Calu3 (cell line): Measurements from ENCODE around the gene PFN1. TPM values are rescaled to one million over a fixed set of nuclear protein-coding genes. Genes with fewer than 3 reads are reported as not detected.

Experiments
- BruUV-seq: library from RNA; stranded (reverse); fragments of 400-500 nt; replicated peaks from 2 replicates; lab custom pipeline; 2021; lab: Mats Ljungman, UMichigan
- CTCF ChIA-PET: fragments of 300-600 bp; sonication (Branson Sonifier 250); formaldehyde crosslinking; loops from one replicate; lab custom pipeline; 2022; ENCODE audit warnings: antibody characterized with exemption; lab: Charles Lee
- DNase-seq: peaks from one replicate; pipeline ENCODE4 v3.0.0; 2022
- H3K27ac Mint-ChIP-seq: one replicate; pipeline ENCODE4 v1.8.0; 2022; ENCODE audit warnings: mixed read lengths; ENCODE audit not compliant: unreplicated experiment
- H3K27me3 Mint-ChIP-seq: one replicate; pipeline ENCODE4 v1.8.0; 2022; ENCODE audit warnings: mixed read lengths; ENCODE audit not compliant: unreplicated experiment
- H3K36me3 Mint-ChIP-seq: one replicate; pipeline ENCODE4 v1.8.0; 2022; ENCODE audit warnings: mild to moderate bottlenecking, moderate library complexity, mixed read lengths; ENCODE audit not compliant: insufficient read depth, unreplicated experiment
- H3K4me1 Mint-ChIP-seq: one replicate; pipeline ENCODE4 v1.8.0; 2022; ENCODE audit warnings: mild to moderate bottlenecking, low read depth, mixed read lengths; ENCODE audit not compliant: unreplicated experiment
- H3K4me3 Mint-ChIP-seq: one replicate; pipeline ENCODE4 v1.8.0; 2022; ENCODE audit warnings: mild to moderate bottlenecking, low read depth, moderate library complexity, mixed read lengths; ENCODE audit not compliant: unreplicated experiment
- H3K9me3 Mint-ChIP-seq: one replicate; pipeline ENCODE4 v1.8.0; 2022; ENCODE audit warnings: low read depth, mixed read lengths; ENCODE audit not compliant: unreplicated experiment
- CTCF ChIP-seq: fragments of 200-600 bp; IDR thresholded peaks from one replicate; pipeline ENCODE4 v1.8.0; 2022; ENCODE audit warnings: antibody characterized with exemption; ENCODE audit not compliant: unreplicated experiment
- intact Hi-C: fragments of 100-400 bp; cut with micrococcal nuclease; formaldehyde crosslinking; loops from one replicate; pipeline ENCODE4 v1.10.0; 2022; ENCODE audit not compliant: unreplicated experiment
- total RNA-seq: library from RNA; stranded (reverse); gene quantifications from 2 replicates; pipeline ENCODE4 v1.2.3, GENCODE V29; 2022

PFN1 gene
- total RNA-seq, 1 experiment from 2014 or later: 605 TPM

GRCh38 chr17:4945944-4946280, 2.4 kb downstream of the PFN1 start:
- BruUV-seq: no TSS peak
- peak overlapping the region; percentile 89 for H3K4me3 Mint-ChIP-seq
- TF ChIP-seq CTCF: no peak
- CTCF ChIA-PET: no interaction called here
- H3K9me3 Mint-ChIP-seq: no peaks in the 10 kb centered on the region
- DNase-seq: no peak
- no peaks in the 10 kb centered on the region for H3K27me3 Mint-ChIP-seq
- peak overlapping the region; percentile 98 for H3K27ac Mint-ChIP-seq
- H3K4me1 Mint-ChIP-seq: peaks cover 36% of the 10 kb centered on the region
- H3K36me3 Mint-ChIP-seq: peaks cover 84% of the 10 kb centered on the region
- intact Hi-C loops: no loop called here

DNA sequence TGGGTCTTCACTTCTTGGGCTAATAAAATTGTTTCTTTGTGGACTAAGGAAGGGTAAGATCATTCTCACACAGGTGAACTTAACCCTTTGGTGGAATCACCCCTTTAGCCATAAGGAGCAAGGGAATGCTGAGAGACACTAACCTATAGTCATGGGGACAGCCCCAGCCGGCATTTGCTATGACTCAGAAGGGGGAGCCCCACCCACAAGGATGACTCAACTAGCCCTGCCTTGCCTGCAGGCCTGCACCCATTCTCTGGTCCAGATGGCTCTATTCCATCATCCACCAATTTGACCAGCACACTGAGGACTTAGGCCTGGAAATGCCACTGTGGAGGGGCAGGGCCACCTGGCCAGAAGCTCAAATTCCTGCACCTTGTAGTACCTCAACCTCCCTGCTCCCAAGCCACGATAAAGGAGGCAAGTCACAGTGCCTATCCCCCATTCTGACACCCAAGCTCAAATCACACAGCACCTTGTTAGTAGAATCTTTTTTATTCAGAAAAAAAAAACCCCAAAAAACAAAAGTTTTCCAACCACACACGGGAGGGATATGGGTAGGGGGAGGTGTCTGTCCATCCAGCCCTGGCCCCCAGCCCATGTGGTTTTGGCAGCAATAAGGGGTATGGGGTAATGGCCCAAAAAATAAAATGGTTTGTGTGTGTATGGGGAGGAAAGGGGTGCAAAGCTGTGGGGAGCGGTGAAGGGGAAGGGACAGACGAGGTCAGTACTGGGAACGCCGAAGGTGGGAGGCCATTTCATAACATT, 3.0 kb downstream of the PFN1 start:
- intact Hi-C loops: no loop called here
- peak; percentile 80 for DNase-seq
- peaks cover 33% of the 10 kb centered on the region for H3K4me1 Mint-ChIP-seq
- H3K4me3 Mint-ChIP-seq: peak overlapping the region; percentile 89
- no peaks in the 10 kb centered on the region for H3K27me3 Mint-ChIP-seq
- H3K27ac Mint-ChIP-seq: peak overlapping the region; percentile 84
- peaks cover 85% of the 10 kb centered on the region for H3K36me3 Mint-ChIP-seq
- no peaks in the 10 kb centered on the region for H3K9me3 Mint-ChIP-seq
- no TSS peak for BruUV-seq
- CTCF ChIA-PET: no interaction called here
- no peak for TF ChIP-seq CTCF

DNA sequence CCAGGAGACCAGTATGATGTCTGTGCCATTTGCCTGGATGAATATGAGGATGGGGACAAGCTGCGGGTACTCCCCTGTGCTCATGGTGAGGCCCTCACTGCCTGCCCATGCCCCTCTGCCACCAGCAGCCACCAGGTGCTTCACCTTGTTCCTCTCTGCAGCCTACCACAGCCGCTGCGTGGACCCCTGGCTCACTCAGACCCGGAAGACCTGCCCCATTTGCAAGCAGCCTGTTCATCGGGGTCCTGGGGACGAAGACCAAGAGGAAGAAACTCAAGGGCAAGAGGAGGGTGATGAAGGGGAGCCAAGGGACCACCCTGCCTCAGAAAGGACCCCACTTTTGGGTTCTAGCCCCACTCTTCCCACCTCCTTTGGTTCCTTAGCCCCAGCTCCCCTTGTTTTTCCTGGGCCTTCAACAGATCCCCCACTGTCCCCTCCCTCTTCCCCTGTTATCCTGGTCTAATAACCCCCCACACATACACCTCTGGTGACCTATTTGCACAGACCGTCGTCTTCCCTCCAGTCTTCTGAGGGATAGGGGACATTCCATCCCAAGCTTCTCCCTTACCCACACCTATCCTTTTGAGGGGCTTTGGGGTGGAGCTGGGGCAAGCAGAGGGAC, 3.7 kb downstream of the PFN1 start:
- Mint-ChIP-seq H3K4me1 (peaks cover 31% of the 10 kb centered on the region), H3K4me3 (peak overlapping the region; percentile 89), H3K27me3 (no peaks in the 10 kb centered on the region), H3K9me3 (no peaks in the 10 kb centered on the region), H3K36me3 (peaks cover 88% of the 10 kb centered on the region), H3K27ac (peak overlapping the region; percentile 84)
- CTCF ChIA-PET: no interaction called here
- DNase-seq: no peak
- TF ChIP-seq CTCF: no peak
- no TSS peak for BruUV-seq
- intact Hi-C loops: no loop called here

DNA sequence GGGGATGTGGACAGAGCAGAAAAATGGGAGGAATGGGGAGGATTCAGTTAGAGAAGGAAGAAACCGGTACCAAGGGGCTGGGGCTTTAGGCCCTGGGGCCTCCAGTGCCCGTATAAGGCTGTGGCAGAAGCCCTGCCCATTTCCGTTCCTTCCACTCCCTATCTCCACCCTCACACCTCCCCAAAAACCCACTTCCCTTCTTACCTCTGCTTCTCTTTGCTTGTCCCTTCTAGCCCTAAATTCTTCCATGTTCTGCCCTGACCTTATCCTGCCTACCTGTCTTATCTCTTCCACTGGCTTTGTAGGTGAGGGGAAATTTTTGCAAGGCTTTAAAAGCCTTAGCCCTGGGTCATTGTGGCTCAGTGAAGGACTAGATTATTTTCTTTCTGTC, 4.2 kb downstream of the PFN1 start:
- TF ChIP-seq CTCF: no peak
- intact Hi-C loops: no loop called here
- Mint-ChIP-seq H3K27me3 (no peaks in the 10 kb centered on the region), H3K4me1 (peaks cover 31% of the 10 kb centered on the region), H3K27ac (peak overlapping the region; percentile 11), H3K9me3 (no peaks in the 10 kb centered on the region), H3K36me3 (peaks cover 93% of the 10 kb centered on the region), H3K4me3 (no peak overlapping the region)
- CTCF ChIA-PET: no interaction called here
- BruUV-seq: no TSS peak
- no peak for DNase-seq
